Tibial nerve (tissue), 4 donors: ENCODE measurements around the gene FGF14. TPM values are rescaled to one million over a fixed set of nuclear protein-coding genes. Genes with fewer than 3 reads are reported as not detected.

ENCODE experiments used
- DNase-seq, 2 donors: peaks; one replicate each; pipeline ENCODE4 v3.0.0-alpha.2; 2019; ENCODE audit warnings: low spot score in 2 of 2
- H3K27ac ChIP-seq, 4 donors: fragments of 200-600 bp; sonication (generic) in 3 of 4; one replicate each; pipeline ENCODE4 v1.5.1; 2017 to 2019; ENCODE audit warnings: mild to moderate bottlenecking in 1 of 4
- H3K27me3 ChIP-seq, 2 donors: fragments of 200-600 bp; sonication (generic) in 1 of 2; one replicate each; pipeline versions ENCODE4 v1.5.1 to v1.6.0; 2017 to 2019
- H3K36me3 ChIP-seq, 3 donors: fragments of 200-600 bp; sonication (generic); one replicate each; pipeline ENCODE4 v1.5.1; 2018 to 2019
- H3K4me1 ChIP-seq, 4 donors: fragments of 200-600 bp; sonication (generic) in 3 of 4; one replicate each; pipeline ENCODE4 v1.5.1; 2017 to 2019
- H3K4me3 ChIP-seq, 4 donors: fragments of 200-600 bp; sonication (generic) in 3 of 4; one replicate each; pipeline ENCODE4 v1.5.1; 2017 to 2019; ENCODE audit warnings: mild to moderate bottlenecking in 1 of 4, moderate library complexity in 1 of 4
- H3K9me3 ChIP-seq, 4 donors: fragments of 200-600 bp; sonication (generic) in 3 of 4; one replicate each; pipeline ENCODE4 v1.5.1; 2017 to 2019
- EP300 ChIP-seq, 2 donors: sonication (generic); formaldehyde crosslinking; IDR thresholded peaks; one replicate each; pipeline ENCODE4 v1.6.1; 2017; ENCODE audit warnings: antibody characterized with exemption in 2 of 2, mild to moderate bottlenecking in 1 of 2
- POLR2A ChIP-seq, 2 donors: fragments of 450-650 bp; IDR thresholded peaks; one replicate each; pipeline ENCODE4 v1.6.1; 2017; ENCODE audit warnings: antibody characterized with exemption in 2 of 2, mild to moderate bottlenecking in 2 of 2, moderate library complexity in 2 of 2
- WGBS, 2 donors: methylation state at CpG; one replicate each; pipeline ENCODE4 v1.1.5; 2018; 5-methylcytosine and 5-hydroxymethylcytosine counted together
- total RNA-seq, 4 donors: library from RNA; depleted of rRNA; stranded (reverse); fragments of >200 nt; gene quantifications; one replicate each; pipeline ENCODE4 v1.1.0, GENCODE V29; 2016
- TF ChIP-seq, protein P1 (sequence below), 5 experiments: fragments of 200-600 bp in 3 of 5; fragments of 450-650 bp in 2 of 5; sonication (generic) in 3 of 5; IDR thresholded peaks; one replicate each; pipeline ENCODE4 v1.5.1; 2016 to 2019; ENCODE audit warnings: antibody characterized with exemption in 5 of 5, mild to moderate bottlenecking in 3 of 5, moderate library complexity in 2 of 5

The FGF14 gene
- total RNA-seq, 4 donors from 2014 or later, result 0.20 to 2.1 (median 0.21) TPM; not detected in 1

DNA sequence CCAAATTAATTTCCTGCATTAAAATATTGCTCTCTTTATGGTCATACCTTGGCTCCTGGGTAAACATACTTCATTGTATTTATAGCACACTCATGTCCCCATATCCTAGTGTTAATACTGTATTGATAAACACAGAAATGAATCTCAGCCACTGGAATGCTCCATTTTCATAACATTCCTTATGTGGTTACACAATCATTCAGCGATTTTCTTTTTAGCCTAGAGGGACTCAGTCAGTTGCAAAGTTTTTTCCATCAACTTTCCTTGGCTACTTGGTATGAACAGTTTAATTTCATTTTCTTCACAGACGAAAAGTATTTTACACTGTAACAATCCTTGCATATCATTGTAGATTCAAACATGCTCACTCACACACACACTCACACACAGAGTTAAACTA is 471.5 kb downstream of the FGF14 start:
- TF ChIP-seq EP300 (IDR thresholded peaks at IDR 0.05), result no peak
- TF ChIP-seq, protein P1, sequence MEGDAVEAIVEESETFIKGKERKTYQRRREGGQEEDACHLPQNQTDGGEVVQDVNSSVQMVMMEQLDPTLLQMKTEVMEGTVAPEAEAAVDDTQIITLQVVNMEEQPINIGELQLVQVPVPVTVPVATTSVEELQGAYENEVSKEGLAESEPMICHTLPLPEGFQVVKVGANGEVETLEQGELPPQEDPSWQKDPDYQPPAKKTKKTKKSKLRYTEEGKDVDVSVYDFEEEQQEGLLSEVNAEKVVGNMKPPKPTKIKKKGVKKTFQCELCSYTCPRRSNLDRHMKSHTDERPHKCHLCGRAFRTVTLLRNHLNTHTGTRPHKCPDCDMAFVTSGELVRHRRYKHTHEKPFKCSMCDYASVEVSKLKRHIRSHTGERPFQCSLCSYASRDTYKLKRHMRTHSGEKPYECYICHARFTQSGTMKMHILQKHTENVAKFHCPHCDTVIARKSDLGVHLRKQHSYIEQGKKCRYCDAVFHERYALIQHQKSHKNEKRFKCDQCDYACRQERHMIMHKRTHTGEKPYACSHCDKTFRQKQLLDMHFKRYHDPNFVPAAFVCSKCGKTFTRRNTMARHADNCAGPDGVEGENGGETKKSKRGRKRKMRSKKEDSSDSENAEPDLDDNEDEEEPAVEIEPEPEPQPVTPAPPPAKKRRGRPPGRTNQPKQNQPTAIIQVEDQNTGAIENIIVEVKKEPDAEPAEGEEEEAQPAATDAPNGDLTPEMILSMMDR (IDR thresholded peaks at IDR 0.05), result no peak
- no peak for TF ChIP-seq POLR2A (IDR thresholded peaks at IDR 0.05)
- 39 to 50% methylated on average over 2 of the region's 2 CpGs for WGBS, 2 donors
- DNase-seq, result no peak
- H3K27me3 ChIP-seq, result no peaks in the 10 kb centered on the region
- no peaks in the 10 kb centered on the region for H3K36me3 ChIP-seq
- H3K27ac ChIP-seq, result no peak overlapping the region
- no peaks in the 10 kb centered on the region for H3K9me3 ChIP-seq
- peaks cover 0 to 10% (median 0%) of the 10 kb centered on the region in 4 donors for H3K4me1 ChIP-seq
- H3K4me3 ChIP-seq, result no peak overlapping the region

DNA sequence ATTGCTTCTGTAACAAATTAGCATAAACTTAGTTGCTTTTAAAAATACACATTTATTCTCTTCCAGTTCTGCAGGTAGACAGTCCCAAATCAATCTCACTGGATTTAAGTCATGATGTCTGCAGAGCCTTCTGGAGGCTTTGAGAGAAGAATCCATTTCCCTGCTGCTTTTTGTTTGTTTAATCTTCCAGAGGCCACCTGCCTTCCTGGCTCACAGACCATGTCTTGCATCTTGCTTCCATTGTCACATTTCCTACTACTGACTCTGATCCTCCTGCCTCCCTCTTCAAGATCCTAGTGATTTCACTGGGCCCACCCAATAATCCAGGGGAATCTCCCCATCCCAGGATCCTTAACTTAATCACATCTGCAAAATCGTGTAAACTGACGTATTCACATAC is 476.1 kb downstream of the FGF14 start:
- peaks cover 0 to 6% (median 0%) of the 10 kb centered on the region in 4 donors for H3K4me1 ChIP-seq
- no peak for DNase-seq
- H3K27ac ChIP-seq, result no peak overlapping the region
- TF ChIP-seq POLR2A (IDR thresholded peaks at IDR 0.05), result no peak
- no peak for TF ChIP-seq EP300 (IDR thresholded peaks at IDR 0.05)
- TF ChIP-seq, protein P1 (IDR thresholded peaks at IDR 0.05), result no peak
- H3K4me3 ChIP-seq, result no peak overlapping the region
- 70 to 71% methylated on average over 2 of the region's 2 CpGs for WGBS, 2 donors
- peaks cover 0 to 15% of the 10 kb centered on the region in 2 donors for H3K27me3 ChIP-seq
- H3K36me3 ChIP-seq, result no peaks in the 10 kb centered on the region
- no peaks in the 10 kb centered on the region for H3K9me3 ChIP-seq

DNA sequence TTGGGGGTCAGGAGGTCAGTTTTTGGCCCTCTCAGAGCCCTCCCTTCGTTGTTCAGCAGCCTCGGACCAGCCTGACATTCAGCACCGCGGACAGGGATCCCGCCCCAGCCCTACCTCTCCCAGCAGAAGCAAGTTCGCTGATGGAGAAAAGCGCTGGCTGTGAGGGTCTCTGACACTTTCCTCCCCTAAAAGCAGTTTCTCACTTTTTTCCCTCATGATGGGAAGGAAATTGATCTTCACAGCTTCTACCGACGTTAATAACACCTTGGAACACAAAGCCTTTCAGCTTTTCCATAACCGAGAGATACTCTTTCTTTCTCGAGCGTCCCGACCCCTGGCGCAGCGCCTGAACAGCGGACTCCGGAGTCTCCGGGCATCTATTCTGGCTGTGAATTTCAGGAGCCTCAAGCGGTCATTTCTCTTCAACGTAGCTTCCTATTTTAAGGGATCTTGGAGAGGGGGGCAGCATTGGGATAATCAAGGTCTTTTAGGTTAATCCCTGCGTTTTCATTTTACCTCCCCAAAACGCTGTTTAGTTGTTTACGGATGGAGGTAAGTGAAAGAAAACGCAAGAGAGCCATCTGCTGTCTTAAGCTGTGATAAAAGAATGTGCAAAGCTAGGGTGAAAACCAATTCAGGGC is 482.2 kb downstream of the FGF14 start:
- TF ChIP-seq EP300 (IDR thresholded peaks at IDR 0.05) (no peak), POLR2A (IDR thresholded peaks at IDR 0.05) (no peak)
- TF ChIP-seq, protein P1 (IDR thresholded peaks at IDR 0.05), result no peak
- Histone ChIP-seq H3K27me3 (peaks cover 0 to 69% of the 10 kb centered on the region in 2 donors), H3K27ac (no peak overlapping the region), H3K9me3 (no peaks in the 10 kb centered on the region), H3K4me1 (peaks cover 0 to 31% (median 0%) of the 10 kb centered on the region in 4 donors), H3K4me3 (no peak overlapping the region), H3K36me3 (no peaks in the 10 kb centered on the region)
- WGBS, 2 donors, result 2 to 3% methylated on average over 24 of the region's 24 CpGs
- DNase-seq, result no peak

DNA sequence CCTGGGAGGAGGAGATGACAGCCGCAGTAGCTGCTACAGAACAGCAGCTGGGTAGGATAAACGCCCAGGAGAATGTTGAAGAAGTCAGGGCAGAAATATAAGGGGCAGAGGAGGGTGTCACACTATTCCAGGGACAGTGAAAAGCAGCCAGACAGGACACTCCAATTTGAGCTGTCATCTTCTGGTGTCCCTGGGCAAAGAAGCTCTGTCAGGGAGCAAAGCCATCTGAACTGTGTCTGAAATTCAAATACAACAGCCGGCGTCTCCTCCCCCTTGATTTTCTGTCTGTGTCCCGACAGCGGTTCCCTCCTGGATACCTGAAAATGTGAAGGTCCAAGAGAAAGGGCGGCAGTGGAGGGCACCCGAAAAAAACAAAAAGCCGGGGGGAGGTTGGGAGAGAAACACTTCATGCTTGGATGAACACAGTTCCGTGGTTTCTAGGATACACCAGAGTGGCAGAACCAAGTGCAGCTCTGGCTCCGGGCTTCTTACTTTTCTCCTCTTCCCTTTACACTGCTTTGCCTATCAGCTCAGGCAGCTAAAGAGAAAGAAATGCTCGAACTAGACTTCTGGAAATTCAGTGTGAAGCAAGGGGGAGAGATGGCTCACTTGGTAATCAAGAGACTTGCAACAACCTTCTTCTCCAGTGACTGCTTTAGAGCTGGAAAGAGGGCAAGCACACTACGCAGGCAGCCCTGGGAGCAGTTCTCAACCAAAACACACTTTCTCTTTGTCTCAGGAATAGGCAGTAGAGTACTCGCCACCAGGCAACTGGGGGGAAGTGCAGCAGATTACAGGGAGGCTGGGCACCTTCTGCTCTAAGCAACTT is 483.8 kb downstream of the FGF14 start:
- Histone ChIP-seq H3K36me3 (no peaks in the 10 kb centered on the region), H3K9me3 (no peaks in the 10 kb centered on the region), H3K4me1 (peaks cover 0 to 31% (median 0%) of the 10 kb centered on the region in 4 donors), H3K27ac (no peak overlapping the region), H3K27me3 (peaks cover 0 to 69% of the 10 kb centered on the region in 2 donors), H3K4me3 (no peak overlapping the region)
- TF ChIP-seq EP300 (IDR thresholded peaks at IDR 0.05), result no peak
- TF ChIP-seq, protein P1 (IDR thresholded peaks at IDR 0.05), result no peak
- no peak for TF ChIP-seq POLR2A (IDR thresholded peaks at IDR 0.05)
- WGBS, 2 donors, result 11 to 13% methylated on average over 14 of the region's 14 CpGs
- no peak for DNase-seq

DNA sequence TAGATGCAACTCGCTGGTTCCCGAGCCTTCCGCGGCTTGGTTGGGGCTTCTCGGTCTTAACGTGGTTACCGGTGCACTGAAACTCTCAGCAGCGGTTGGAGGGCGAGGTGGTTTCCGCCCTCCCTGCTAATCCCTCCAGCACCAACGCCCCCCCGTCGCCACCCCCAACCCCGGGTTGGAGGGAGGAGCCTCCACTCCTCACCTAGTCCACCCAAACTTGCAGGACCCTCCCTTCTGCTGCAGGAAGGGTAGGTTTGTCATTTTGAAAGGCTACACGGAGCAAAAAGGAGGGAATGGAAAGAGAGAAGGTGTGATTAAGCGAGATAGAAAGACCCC is 484.4 kb downstream of the FGF14 start:
- H3K9me3 ChIP-seq, result no peaks in the 10 kb centered on the region
- peaks cover 0 to 69% of the 10 kb centered on the region in 2 donors for H3K27me3 ChIP-seq
- TF ChIP-seq, protein P1 (IDR thresholded peaks at IDR 0.05), result no peak
- TF ChIP-seq EP300 (IDR thresholded peaks at IDR 0.05) (no peak), POLR2A (IDR thresholded peaks at IDR 0.05) (no peak)
- H3K4me1 ChIP-seq, result peaks cover 0 to 31% (median 0%) of the 10 kb centered on the region in 4 donors
- no peak overlapping the region for H3K27ac ChIP-seq
- WGBS, 2 donors, result 2 to 3% methylated on average over 16 of the region's 16 CpGs
- no peaks in the 10 kb centered on the region for H3K36me3 ChIP-seq
- no peak overlapping the region for H3K4me3 ChIP-seq
- DNase-seq, result no peak
